ENCODE measurements around the gene MVB12B.

- TF ChIP-seq TAF1 (IDR thresholded peaks at IDR 0.05; ENCODE audit: borderline replicate concordance, insufficient read depth, low read length): no peak
- no peak for TF ChIP-seq FOXP2 (optimal IDR thresholded peaks at IDR 0.05; ENCODE audit: borderline replicate concordance, extremely low read depth, extremely low read length, insufficient read depth)
These were observed 90.4 kb downstream of the MVB12B start for GRCh38 chr9:126417043-126417442.

Measured in PFSK-1 (cell line).